Measurements from ENCODE around the gene HS6ST1.

HS6ST1 gene

GRCh38 chr2:128305555-128306080, 13.1 kb downstream of the HS6ST1 start:
- Histone ChIP-seq H3K4me3 (replicated peaks; ENCODE audit: insufficient read depth, low read length) (no peak overlapping the region), H3K27ac (replicated peaks) (no peak overlapping the region)

DNA sequence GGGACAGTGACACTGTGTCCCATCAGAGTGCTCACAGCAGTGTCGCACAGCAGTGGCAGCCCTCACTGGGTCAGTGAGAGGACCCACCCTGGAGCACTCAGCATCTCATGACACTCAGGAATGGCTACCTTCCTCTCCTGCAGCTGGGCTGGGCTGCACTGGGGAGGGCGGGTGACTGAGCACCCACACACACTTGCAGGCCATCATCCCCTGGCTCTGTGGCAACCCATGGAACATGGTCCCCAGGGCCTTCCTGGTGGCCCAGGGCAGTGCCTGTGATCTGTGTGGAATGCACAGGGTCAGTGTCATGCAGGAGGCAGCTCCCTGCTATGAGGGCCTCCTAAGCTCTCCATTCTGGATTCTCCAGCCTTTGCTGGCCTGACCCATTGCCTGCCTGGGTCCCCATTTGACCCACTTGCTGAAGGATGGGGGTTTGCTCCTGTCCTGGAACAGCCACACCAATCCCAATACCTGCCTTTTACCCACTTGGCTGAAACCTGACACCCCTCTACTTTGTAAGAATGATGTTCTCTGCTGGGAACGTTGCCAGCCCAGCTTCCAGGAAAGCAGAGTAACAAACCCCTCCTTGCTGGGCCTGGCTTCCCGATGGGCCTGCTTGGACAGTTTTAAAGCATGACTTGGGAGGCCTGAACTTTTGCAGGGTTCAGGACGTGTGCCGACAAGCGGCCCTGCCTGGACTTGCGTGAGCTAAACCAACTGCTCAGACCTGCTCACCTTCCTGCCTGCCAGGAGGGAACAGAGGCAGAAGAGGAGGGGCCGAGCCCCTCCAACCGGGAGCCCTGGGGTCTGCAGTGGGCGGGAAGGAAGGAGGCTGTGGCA, 13.7 kb downstream of the HS6ST1 start:
- Histone ChIP-seq H3K27ac (replicated peaks) (no peak overlapping the region), H3K4me3 (replicated peaks; ENCODE audit: insufficient read depth, low read length) (no peak overlapping the region), H3K27me3 (ENCODE audit: insufficient read depth, poor library complexity, severe bottlenecking) (no peaks in the 10 kb centered on the region)
- TF ChIP-seq SPI1 (IDR thresholded peaks at IDR 0.05; ENCODE audit: borderline replicate concordance, low read depth) (no peak), GABPA (IDR thresholded peaks at IDR 0.05; ENCODE audit: low read depth) (no peak), POLR2AphosphoS5 (IDR thresholded peaks at IDR 0.05; ENCODE audit: low read depth) (no peak), CTCF (IDR thresholded peaks at IDR 0.05; ENCODE audit: insufficient read depth, low read length) (no peak)
- TF ChIP-seq, protein P1, sequence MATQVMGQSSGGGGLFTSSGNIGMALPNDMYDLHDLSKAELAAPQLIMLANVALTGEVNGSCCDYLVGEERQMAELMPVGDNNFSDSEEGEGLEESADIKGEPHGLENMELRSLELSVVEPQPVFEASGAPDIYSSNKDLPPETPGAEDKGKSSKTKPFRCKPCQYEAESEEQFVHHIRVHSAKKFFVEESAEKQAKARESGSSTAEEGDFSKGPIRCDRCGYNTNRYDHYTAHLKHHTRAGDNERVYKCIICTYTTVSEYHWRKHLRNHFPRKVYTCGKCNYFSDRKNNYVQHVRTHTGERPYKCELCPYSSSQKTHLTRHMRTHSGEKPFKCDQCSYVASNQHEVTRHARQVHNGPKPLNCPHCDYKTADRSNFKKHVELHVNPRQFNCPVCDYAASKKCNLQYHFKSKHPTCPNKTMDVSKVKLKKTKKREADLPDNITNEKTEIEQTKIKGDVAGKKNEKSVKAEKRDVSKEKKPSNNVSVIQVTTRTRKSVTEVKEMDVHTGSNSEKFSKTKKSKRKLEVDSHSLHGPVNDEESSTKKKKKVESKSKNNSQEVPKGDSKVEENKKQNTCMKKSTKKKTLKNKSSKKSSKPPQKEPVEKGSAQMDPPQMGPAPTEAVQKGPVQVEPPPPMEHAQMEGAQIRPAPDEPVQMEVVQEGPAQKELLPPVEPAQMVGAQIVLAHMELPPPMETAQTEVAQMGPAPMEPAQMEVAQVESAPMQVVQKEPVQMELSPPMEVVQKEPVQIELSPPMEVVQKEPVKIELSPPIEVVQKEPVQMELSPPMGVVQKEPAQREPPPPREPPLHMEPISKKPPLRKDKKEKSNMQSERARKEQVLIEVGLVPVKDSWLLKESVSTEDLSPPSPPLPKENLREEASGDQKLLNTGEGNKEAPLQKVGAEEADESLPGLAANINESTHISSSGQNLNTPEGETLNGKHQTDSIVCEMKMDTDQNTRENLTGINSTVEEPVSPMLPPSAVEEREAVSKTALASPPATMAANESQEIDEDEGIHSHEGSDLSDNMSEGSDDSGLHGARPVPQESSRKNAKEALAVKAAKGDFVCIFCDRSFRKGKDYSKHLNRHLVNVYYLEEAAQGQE (IDR thresholded peaks at IDR 0.05; ENCODE audit: insufficient replicate concordance, low read depth), result no peak
- DNase-seq (ENCODE audit: low read depth in 1 of 2, low spot score in 1 of 2), result no peak

More at GRCh38 chr2:128305555-128306080, 13.1 kb downstream of the HS6ST1 start:
- TF ChIP-seq SPI1 (IDR thresholded peaks at IDR 0.05; ENCODE audit: borderline replicate concordance, low read depth) (no peak), POLR2AphosphoS5 (IDR thresholded peaks at IDR 0.05; ENCODE audit: low read depth) (no peak), CTCF (IDR thresholded peaks at IDR 0.05; ENCODE audit: insufficient read depth, low read length) (no peak)
- TF ChIP-seq, protein P1 (IDR thresholded peaks at IDR 0.05; ENCODE audit: insufficient replicate concordance, low read depth), result no peak
- no peaks in the 10 kb centered on the region for H3K27me3 ChIP-seq (ENCODE audit: insufficient read depth, poor library complexity, severe bottlenecking)
- DNase-seq (ENCODE audit: low read depth in 1 of 2, low spot score in 1 of 2), result no peak

DNA sequence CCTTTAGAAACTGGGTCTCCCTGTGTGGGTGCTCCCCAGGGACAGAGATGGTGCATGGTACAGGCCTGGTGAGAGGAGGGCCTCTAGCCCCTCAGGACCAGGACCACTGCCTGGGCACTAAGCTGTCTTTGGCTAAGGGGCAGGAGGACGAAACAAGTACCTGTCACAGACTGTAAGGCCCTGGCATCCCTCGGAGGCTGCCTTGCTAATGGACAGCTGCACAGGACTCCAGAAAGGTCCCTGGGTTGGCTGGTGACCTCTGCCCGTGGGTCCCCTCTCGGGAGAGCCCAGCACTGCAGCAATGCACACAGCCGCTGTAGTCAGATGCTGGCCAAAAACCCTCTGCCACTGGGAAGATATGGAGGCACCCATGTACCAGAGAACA, 14.3 kb downstream of the HS6ST1 start:
- DNase-seq (ENCODE audit: low read depth in 1 of 2, low spot score in 1 of 2), result no peak
- TF ChIP-seq CTCF (IDR thresholded peaks at IDR 0.05; ENCODE audit: insufficient read depth, low read length), result no peak
- TF ChIP-seq POLR2AphosphoS5 (IDR thresholded peaks at IDR 0.05; ENCODE audit: low read depth), result no peak
- H3K27ac ChIP-seq (replicated peaks), result no peak overlapping the region

More for the DNA sequence above, 14.3 kb downstream of the HS6ST1 start:
- no peaks in the 10 kb centered on the region for H3K27me3 ChIP-seq (ENCODE audit: insufficient read depth, poor library complexity, severe bottlenecking)
- no peak overlapping the region for H3K4me3 ChIP-seq (replicated peaks; ENCODE audit: insufficient read depth, low read length)

Data from HL-60 (cell line).